Right ventricle myocardium inferior (tissue), 1 donor: ENCODE results near the gene SUPT20HL2. TPM values are rescaled to one million over a fixed set of nuclear protein-coding genes. Genes with fewer than 3 reads are reported as not detected.
"Not testable (repeated sequence)": the region's sequence is repeated elsewhere in the genome, so short reads cannot be mapped to it uniquely, and the experiment has no call there.

ENCODE experiments used
- ATAC-seq: fragments of 200-7000 bp; cut with Tn5 transposase; one replicate; pipeline ENCODE4 v1.9.1; 2020; ENCODE audit warnings: mild to moderate bottlenecking, moderate library complexity
- DNase-seq: peaks from one replicate; pipeline ENCODE4 v3.0.0; 2021; ENCODE audit errors: missing footprints
- intact Hi-C: fragments of 100-400 bp; cut with DNase I; formaldehyde crosslinking; loops from one replicate; pipeline ENCODE4 v1.11.0; 2022
- long read RNA-seq: library from polyadenylated mRNA; unstranded; transcript quantifications from one replicate; pipeline ENCODE4 v2.0.0, GENCODE V29; 2021
- total RNA-seq: library from RNA; stranded (reverse); fragmentation: NEBNext Ultra II Directional; extraction: Animal tissue kit (Norgen Biotek cat#: 25700); gene quantifications from one replicate; pipeline ENCODE4 v1.2.1, GENCODE V29; 2021
- donor health status: DM: no; HTN: yes; CAD: no; lungs with severe emphysema.

The SUPT20HL2 gene
- total RNA-seq, result not detected
- long read RNA-seq, result 0 reads

- intact Hi-C loops, result no loop called here
Measured at GRCh38 chrX:24314019-24314635, at the start of gene SUPT20HL2. Gene SUPT20HL2, minus strand, starts transcription at chrX:24314069. Its CDS starts 754 bp downstream, at chrX:24313315.

GRCh38 chrX:24362089-24362745 is 48.3 kb upstream of the SUPT20HL2 start:
- DNase-seq, ATAC-seq, intact Hi-C loops: not testable (repeated sequence)

More at GRCh38 chrX:24314019-24314635, at the start of gene SUPT20HL2:
- ATAC-seq (no peak), DNase-seq (peak; percentile 48)

- intact Hi-C loops, result no loop called here
- ATAC-seq, result no peak
- DNase-seq, result no peak
Measured at GRCh38 chrX:24360272-24360671, 46.4 kb upstream of the SUPT20HL2 start, which contains the start of gene SUPT20HL1. Gene SUPT20HL1, plus strand, starts transcription at chrX:24360639. Its CDS starts 2,122 bp downstream, at chrX:24362761.

GRCh38 chrX:24357106-24357505 is 43.2 kb upstream of the SUPT20HL2 start:
- no peak for ATAC-seq
- DNase-seq, result no peak
- intact Hi-C loops, result no loop called here

- ATAC-seq (no peak), DNase-seq (no peak)
- intact Hi-C loops, result no loop called here
Measured at GRCh38 chrX:24355095-24355494, 41.2 kb upstream of the SUPT20HL2 start.

- intact Hi-C loops, result no loop called here
- no peak for DNase-seq
- ATAC-seq, result no peak
Measured at GRCh38 chrX:24350217-24350616, 36.3 kb upstream of the SUPT20HL2 start.

GRCh38 chrX:24347881-24348280 is 34.0 kb upstream of the SUPT20HL2 start:
- intact Hi-C loops, result no loop called here
- DNase-seq (no peak), ATAC-seq (no peak)

GRCh38 chrX:24343719-24344118 is 29.9 kb upstream of the SUPT20HL2 start:
- ATAC-seq (no peak), DNase-seq (no peak)
- intact Hi-C loops, result no loop called here

GRCh38 chrX:24341795-24342194 is 27.9 kb upstream of the SUPT20HL2 start:
- intact Hi-C loops, result no loop called here
- DNase-seq (no peak), ATAC-seq (no peak)

- no peak for ATAC-seq
- intact Hi-C loops, result no loop called here
- no peak for DNase-seq
Measured at GRCh38 chrX:24340501-24340900, 26.6 kb upstream of the SUPT20HL2 start.

GRCh38 chrX:24339911-24340310 is 26.0 kb upstream of the SUPT20HL2 start:
- no peak for DNase-seq
- no peak for ATAC-seq
- intact Hi-C loops, result no loop called here

- DNase-seq (no peak), ATAC-seq (no peak)
- intact Hi-C loops, result no loop called here
Measured at GRCh38 chrX:24335871-24336270, 22.0 kb upstream of the SUPT20HL2 start.

GRCh38 chrX:24334461-24334860 is 20.6 kb upstream of the SUPT20HL2 start:
- no peak for ATAC-seq
- intact Hi-C loops, result no loop called here
- no peak for DNase-seq

GRCh38 chrX:24333371-24333770 is 19.5 kb upstream of the SUPT20HL2 start:
- intact Hi-C loops, result no loop called here
- ATAC-seq (no peak), DNase-seq (no peak)

GRCh38 chrX:24332878-24333277 is 19.0 kb upstream of the SUPT20HL2 start:
- no peak for ATAC-seq
- intact Hi-C loops, result no loop called here

GRCh38 chrX:24325231-24325630 is 11.4 kb upstream of the SUPT20HL2 start:
- DNase-seq, result no peak
- intact Hi-C loops, result no loop called here
- ATAC-seq, result no peak

More at GRCh38 chrX:24332878-24333277, 19.0 kb upstream of the SUPT20HL2 start:
- DNase-seq, result no peak

- intact Hi-C loops, result no loop called here
- ATAC-seq (no peak), DNase-seq (no peak)
Measured at GRCh38 chrX:24321741-24322395, 8.0 kb upstream of the SUPT20HL2 start.

GRCh38 chrX:24317567-24317966 is 3.7 kb upstream of the SUPT20HL2 start:
- no peak for ATAC-seq
- DNase-seq, result no peak
- intact Hi-C loops, result no loop called here

- intact Hi-C loops, result no loop called here
- ATAC-seq (no peak), DNase-seq (no peak)
Measured at GRCh38 chrX:24316111-24316510, 2.2 kb upstream of the SUPT20HL2 start.

- intact Hi-C loops, DNase-seq: not testable (repeated sequence)
- peak; percentile 44 for ATAC-seq
Measured at GRCh38 chrX:24312249-24312607, 1.6 kb downstream of the SUPT20HL2 start.
